Measurements from ENCODE around the gene SPAG9. TPM values are rescaled to one million over a fixed set of nuclear protein-coding genes. Genes with fewer than 3 reads are reported as not detected.

SPAG9 gene
- total and polyA plus RNA-seq, 2 of the 8 experiments (the other 6 are each of a cell fraction or from before 2014, with no cell fraction given), result 9.8 to 63.8 TPM

DNA sequence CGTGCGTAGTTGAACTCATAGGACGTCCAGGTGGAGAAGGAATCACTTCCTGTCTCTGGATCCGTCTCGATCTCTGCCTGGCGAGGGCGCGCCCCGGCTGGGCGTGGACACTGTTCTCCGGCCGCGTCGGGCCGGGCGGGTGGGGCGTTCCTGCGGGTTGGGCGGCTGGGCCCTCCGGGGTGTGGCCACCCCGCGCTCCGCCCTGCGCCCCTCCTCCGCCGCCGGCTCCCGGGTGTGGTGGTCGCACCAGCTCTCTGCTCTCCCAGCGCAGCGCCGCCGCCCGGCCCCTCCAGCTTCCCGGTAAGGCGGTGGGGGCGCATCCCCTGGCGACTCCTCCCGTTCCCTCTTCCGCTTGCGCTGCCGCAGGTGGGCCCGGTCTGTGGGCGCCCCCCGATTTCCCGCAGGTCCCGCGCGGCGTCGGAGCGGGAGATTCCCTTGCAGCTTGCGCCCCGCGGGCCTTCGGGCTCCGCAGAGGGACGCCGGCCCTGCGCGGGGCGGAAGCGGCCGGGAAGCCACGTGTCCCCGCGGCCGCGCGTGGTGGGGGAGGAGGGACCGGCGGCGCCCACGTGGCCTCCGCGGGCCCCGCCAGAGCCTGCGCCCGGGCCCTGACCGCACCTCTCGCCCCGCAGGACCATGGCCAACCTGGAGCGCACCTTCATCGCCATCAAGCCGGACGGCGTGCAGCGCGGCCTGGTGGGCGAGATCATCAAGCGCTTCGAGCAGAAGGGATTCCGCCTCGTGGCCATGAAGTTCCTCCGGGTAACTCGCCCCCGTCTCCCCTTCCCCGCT lies 45.7 kb upstream of the SPAG9 start, which contains the start of gene NME2 (continued):
- no peak for TF ChIP-seq KDM5A (IDR thresholded peaks at IDR 0.05; ENCODE audit: low read length)
- TF ChIP-seq TAF1 (IDR thresholded peaks at IDR 0.05; ENCODE audit: low read depth, low read length), result peak; percentile 60; the same call in 1 of the 2 replicates
- TF ChIP-seq RXRA (IDR thresholded peaks at IDR 0.05; ENCODE audit: insufficient read depth, low read depth, low read length), result no peak
- TF ChIP-seq SIN3A (conservative IDR thresholded peaks at IDR 0.05 in 1 of 2, IDR thresholded peaks at IDR 0.05 in 1 of 2; ENCODE audit: low read depth in 1 of 2, low read length in 2 of 2), result peak in 1 of 2 experiments; percentile 74; a peak in 1 of 4 replicates
- TF ChIP-seq TEAD4 (IDR thresholded peaks at IDR 0.05; ENCODE audit: low read depth, low read length), result no peak
- peak; percentile 30; the same call in 1 of the 2 replicates for TF ChIP-seq SP1 (IDR thresholded peaks at IDR 0.05; ENCODE audit: low read depth, low read length)
- no peak for TF ChIP-seq CHD2 (IDR thresholded peaks at IDR 0.05; ENCODE audit: low read length)
- no peak for TF ChIP-seq CBX5 (IDR thresholded peaks at IDR 0.05; ENCODE audit: low read depth, low read length)
- no peak for TF ChIP-seq ASH2L (IDR thresholded peaks at IDR 0.05; ENCODE audit: low read length)
- TF ChIP-seq JUND (IDR thresholded peaks at IDR 0.05; ENCODE audit: low read length), result no peak
- no peak for TF ChIP-seq CTBP2 (IDR thresholded peaks at IDR 0.05; ENCODE audit: borderline replicate concordance, insufficient read depth, insufficient read length, low read length)
- TF ChIP-seq, protein P1, sequence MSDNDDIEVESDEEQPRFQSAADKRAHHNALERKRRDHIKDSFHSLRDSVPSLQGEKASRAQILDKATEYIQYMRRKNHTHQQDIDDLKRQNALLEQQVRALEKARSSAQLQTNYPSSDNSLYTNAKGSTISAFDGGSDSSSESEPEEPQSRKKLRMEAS (IDR thresholded peaks at IDR 0.05), result peak; percentile 72
- TF ChIP-seq KDM4A (IDR thresholded peaks at IDR 0.05; ENCODE audit: low read depth, low read length, severe bottlenecking), result peak; percentile 100
- TF ChIP-seq BRCA1 (IDR thresholded peaks at IDR 0.05; ENCODE audit: low read depth, low read length), result no peak
- TF ChIP-seq, protein P2, sequence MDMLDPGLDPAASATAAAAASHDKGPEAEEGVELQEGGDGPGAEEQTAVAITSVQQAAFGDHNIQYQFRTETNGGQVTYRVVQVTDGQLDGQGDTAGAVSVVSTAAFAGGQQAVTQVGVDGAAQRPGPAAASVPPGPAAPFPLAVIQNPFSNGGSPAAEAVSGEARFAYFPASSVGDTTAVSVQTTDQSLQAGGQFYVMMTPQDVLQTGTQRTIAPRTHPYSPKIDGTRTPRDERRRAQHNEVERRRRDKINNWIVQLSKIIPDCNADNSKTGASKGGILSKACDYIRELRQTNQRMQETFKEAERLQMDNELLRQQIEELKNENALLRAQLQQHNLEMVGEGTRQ (IDR thresholded peaks at IDR 0.05; ENCODE audit: low read length), result no peak
- no peak for TF ChIP-seq TAF7 (optimal IDR thresholded peaks at IDR 0.05; ENCODE audit: borderline replicate concordance, low read depth, low read length)
- 0 out of 2 replicates have a peak, but pooled peaks have one; percentile 49 for TF ChIP-seq RBBP5 (IDR thresholded peaks at IDR 0.05; ENCODE audit: borderline replicate concordance, low read depth, low read length)
- TF ChIP-seq CEBPB (IDR thresholded peaks at IDR 0.05; ENCODE audit: low read depth, low read length), result no peak
- no peak for TF ChIP-seq GTF2F1 (IDR thresholded peaks at IDR 0.05; ENCODE audit: borderline replicate concordance, low read depth, low read length)
- TF ChIP-seq, protein P3, sequence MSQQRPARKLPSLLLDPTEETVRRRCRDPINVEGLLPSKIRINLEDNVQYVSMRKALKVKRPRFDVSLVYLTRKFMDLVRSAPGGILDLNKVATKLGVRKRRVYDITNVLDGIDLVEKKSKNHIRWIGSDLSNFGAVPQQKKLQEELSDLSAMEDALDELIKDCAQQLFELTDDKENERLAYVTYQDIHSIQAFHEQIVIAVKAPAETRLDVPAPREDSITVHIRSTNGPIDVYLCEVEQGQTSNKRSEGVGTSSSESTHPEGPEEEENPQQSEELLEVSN (IDR thresholded peaks at IDR 0.05), result peak; percentile 50
- TF ChIP-seq EGR1 (IDR thresholded peaks at IDR 0.05; ENCODE audit: borderline replicate concordance, low read depth, low read length), result no peak
- TF ChIP-seq BACH1 (IDR thresholded peaks at IDR 0.05; ENCODE audit: low read length), result peak; percentile 53
- peak; percentile 19; the same call in 1 of the 2 replicates for TF ChIP-seq TBP (IDR thresholded peaks at IDR 0.05; ENCODE audit: low read depth, low read length)

Measured in H1 (cell line).